KMS-11 (cell line): ENCODE measurements around the gene CDH4.

Experiments
- H2AFZ ChIP-seq: fragments of 200-600 bp; sonication (generic); 2 replicates; pipeline ENCODE4 v1.6.1; 2016; ENCODE audit warnings: antibody characterized with exemption, mixed run types, low read depth
- H3K27ac ChIP-seq: fragments of 200-600 bp; sonication (generic); 2 replicates; pipeline ENCODE4 v1.6.1; 2016; ENCODE audit warnings: mild to moderate bottlenecking, mixed run types
- H3K27me3 ChIP-seq: fragments of 200-600 bp; sonication (generic); 2 replicates; pipeline ENCODE4 v1.6.1; 2017; ENCODE audit warnings: mild to moderate bottlenecking, low read depth, mixed run types, moderate library complexity; ENCODE audit not compliant: insufficient read depth
- H3K36me3 ChIP-seq: fragments of 200-600 bp; sonication (generic); 2 replicates; pipeline ENCODE4 v1.6.1; 2017; ENCODE audit warnings: mild to moderate bottlenecking, mixed run types; ENCODE audit not compliant: insufficient read depth
- H3K4me1 ChIP-seq: fragments of 200-600 bp; sonication (generic); 2 replicates; pipeline ENCODE4 v1.6.1; 2016; ENCODE audit warnings: mild to moderate bottlenecking, low read depth, mixed run types; ENCODE audit not compliant: poor library complexity, severe bottlenecking
- H3K4me2 ChIP-seq: fragments of 200-600 bp; sonication (generic); 2 replicates; pipeline ENCODE4 v1.7.0; 2016; ENCODE audit warnings: mild to moderate bottlenecking, mixed run types
- H3K4me3 ChIP-seq: fragments of 200-600 bp; sonication (generic); IDR thresholded peaks from 2 replicates; pipeline ENCODE4 v1.6.1; 2017; ENCODE audit warnings: low read depth, low read length, mixed read lengths; ENCODE audit not compliant: insufficient read depth
- H3K79me2 ChIP-seq: fragments of 200-600 bp; sonication (generic); 2 replicates; pipeline ENCODE4 v1.6.1; 2016; ENCODE audit warnings: low read depth, mixed run types; ENCODE audit not compliant: insufficient read depth
- H3K9ac ChIP-seq: fragments of 200-600 bp; sonication (generic); 2 replicates; pipeline ENCODE4 v1.6.1; 2016; ENCODE audit warnings: mild to moderate bottlenecking, mixed run types
- H4K20me1 ChIP-seq: fragments of 200-600 bp; sonication (generic); 2 replicates; pipeline ENCODE4 v1.6.1; 2016; ENCODE audit warnings: mild to moderate bottlenecking, mixed run types; ENCODE audit not compliant: insufficient read depth
- TF ChIP-seq, protein P1 (sequence below): fragments of 200-600 bp; sonication (generic); conservative IDR thresholded peaks from 2 replicates; pipeline ENCODE4 v1.6.1; 2017; ENCODE audit warnings: low read depth, mild to moderate bottlenecking, antibody characterized with exemption, low read length, moderate library complexity, mixed read lengths

CDH4 gene

DNA sequence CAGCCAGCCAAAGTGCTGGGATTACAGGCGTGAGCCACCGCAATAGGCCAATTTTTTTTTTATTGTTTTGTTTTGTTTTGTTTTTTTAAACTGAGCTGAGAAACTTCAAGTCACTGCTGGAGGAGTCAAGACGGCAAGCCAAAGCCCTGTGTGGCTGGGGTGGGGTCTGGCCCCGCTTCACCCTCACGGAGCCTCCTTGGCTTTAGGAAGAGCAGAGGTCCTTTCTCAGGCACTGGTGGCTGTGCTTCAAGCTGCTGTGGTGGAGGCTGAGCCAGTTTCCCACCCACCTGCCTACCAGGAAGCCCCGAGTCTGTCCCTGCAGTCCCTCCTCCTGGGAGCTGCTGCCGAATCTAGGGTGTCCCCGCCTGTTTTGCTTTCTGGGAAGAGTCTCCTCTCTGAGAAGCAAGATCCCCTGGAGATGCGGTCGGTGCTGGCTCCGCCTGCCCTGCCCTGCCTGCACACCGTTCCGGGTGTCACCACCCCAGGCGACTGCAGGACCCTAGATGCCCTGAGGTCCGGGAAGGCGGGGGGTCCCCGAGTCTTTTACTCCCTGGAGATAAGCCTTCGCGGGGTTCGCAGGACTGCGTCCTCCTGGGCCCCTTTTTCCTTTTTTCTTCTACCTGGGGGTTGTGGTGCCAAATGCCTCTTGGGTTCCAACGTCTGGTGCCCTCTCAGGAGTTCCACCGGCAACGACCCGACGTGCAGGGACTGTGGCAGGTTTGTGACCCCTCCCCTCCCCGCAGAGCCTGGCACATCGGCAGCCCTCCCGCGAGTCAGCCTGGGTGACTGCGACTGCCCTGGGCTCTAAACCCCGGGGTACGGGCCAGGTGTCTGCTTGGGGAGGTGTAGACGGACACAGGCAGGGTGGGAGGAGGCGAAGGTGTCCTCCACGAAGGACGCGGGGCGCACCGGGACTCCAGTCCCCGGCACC lies 712.9 kb downstream of the CDH4 start:
- no peaks in the 10 kb centered on the region for H4K20me1 ChIP-seq
- H3K27ac ChIP-seq, result no peak overlapping the region
- no peak overlapping the region for H3K4me3 ChIP-seq
- H3K4me2 ChIP-seq, result no peak overlapping the region
- TF ChIP-seq, protein P1, sequence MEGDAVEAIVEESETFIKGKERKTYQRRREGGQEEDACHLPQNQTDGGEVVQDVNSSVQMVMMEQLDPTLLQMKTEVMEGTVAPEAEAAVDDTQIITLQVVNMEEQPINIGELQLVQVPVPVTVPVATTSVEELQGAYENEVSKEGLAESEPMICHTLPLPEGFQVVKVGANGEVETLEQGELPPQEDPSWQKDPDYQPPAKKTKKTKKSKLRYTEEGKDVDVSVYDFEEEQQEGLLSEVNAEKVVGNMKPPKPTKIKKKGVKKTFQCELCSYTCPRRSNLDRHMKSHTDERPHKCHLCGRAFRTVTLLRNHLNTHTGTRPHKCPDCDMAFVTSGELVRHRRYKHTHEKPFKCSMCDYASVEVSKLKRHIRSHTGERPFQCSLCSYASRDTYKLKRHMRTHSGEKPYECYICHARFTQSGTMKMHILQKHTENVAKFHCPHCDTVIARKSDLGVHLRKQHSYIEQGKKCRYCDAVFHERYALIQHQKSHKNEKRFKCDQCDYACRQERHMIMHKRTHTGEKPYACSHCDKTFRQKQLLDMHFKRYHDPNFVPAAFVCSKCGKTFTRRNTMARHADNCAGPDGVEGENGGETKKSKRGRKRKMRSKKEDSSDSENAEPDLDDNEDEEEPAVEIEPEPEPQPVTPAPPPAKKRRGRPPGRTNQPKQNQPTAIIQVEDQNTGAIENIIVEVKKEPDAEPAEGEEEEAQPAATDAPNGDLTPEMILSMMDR, result no peak
- H3K79me2 ChIP-seq, result no peaks in the 10 kb centered on the region
- no peak overlapping the region for H3K9ac ChIP-seq
- no peaks in the 10 kb centered on the region for H3K4me1 ChIP-seq
- no peaks in the 10 kb centered on the region for H3K36me3 ChIP-seq
- H3K27me3 ChIP-seq, result peaks cover 14% of the 10 kb centered on the region; the same call in 1 of the 2 replicates
- H2AFZ ChIP-seq, result no peak overlapping the region

DNA sequence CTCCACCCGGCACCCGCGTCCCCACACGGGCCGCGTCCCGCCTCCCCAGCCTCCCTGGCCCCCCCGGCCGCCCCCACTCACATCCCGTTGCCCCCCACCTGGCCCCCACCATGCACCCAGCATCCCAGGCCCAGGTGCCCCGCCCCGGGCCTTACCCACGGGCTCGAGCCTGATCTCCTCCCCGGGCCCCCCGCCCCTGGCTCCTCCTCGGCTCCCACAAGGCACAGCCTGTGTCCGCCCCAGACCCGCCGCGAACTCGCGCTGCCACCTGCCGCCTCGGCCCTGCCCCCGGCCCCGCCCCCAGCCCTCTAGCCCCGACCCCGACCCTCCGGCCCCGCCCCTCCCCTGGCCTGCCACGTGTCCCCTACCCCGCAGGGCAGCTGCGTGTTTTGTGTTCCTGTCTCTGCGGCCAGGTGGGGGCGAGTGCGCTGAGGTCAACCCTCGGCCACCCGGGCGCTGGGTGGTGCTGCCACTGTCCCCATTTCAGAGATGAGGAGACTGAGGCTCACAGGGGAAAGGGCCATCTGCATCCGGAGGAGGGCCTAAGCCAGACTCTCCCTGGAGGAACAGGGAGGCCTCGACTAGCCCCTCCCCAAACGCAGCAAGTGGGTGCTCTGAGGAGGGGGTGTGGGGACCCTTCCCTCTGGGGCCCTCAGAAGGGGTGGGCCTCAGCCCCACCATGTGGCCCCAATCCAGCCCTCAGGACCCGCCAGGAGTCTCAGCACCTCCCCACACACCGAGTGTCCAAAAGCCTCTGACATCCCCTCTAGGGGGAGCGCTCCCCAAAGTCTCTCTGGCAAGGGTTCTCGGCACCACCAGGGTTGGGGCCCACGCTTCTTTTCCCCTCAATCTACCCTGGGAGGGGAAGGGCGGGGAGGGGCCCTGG lies 713.8 kb downstream of the CDH4 start:
- Histone ChIP-seq H4K20me1 (no peaks in the 10 kb centered on the region), H3K36me3 (no peaks in the 10 kb centered on the region), H3K27me3 (0 out of 2 replicates have a peak, but pooled peaks cover 6% of the 10 kb centered on the region), H3K27ac (no peak overlapping the region), H3K79me2 (no peaks in the 10 kb centered on the region), H3K4me2 (no peak overlapping the region), H3K4me3 (no peak overlapping the region), H3K9ac (no peak overlapping the region), H3K4me1 (no peaks in the 10 kb centered on the region), H2AFZ (no peak overlapping the region)
- TF ChIP-seq, protein P1, result no peak

- Histone ChIP-seq H3K27me3 (0 out of 2 replicates have a peak, but pooled peaks cover 6% of the 10 kb centered on the region), H3K9ac (no peak overlapping the region), H4K20me1 (no peaks in the 10 kb centered on the region), H3K79me2 (no peaks in the 10 kb centered on the region), H3K4me3 (no peak overlapping the region), H3K27ac (no peak overlapping the region), H2AFZ (no peak overlapping the region), H3K36me3 (no peaks in the 10 kb centered on the region), H3K4me2 (no peak overlapping the region), H3K4me1 (no peaks in the 10 kb centered on the region)
- TF ChIP-seq, protein P1, result no peak
These were observed 714.6 kb downstream of the CDH4 start for GRCh38 chr20:61966492-61967244.

DNA sequence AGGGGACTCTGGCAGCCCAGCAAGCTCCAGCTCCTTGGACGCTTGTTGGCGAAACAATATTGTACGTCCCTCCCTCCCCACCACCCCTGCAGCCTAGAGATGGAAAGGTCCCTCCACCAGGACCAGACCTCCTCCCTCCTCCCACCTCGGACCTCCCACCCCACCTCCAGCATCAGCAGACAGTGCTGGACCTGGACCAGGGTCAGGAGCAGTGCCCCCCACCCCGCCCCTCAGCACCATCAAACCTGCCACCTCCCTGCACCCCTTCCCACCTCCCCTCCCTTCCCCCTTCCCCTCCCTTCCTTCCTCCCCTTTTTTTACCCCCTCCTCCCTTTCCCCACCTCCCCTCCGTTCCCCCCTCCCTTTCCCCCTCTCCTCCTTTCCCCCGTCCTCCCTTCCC lies 715.2 kb downstream of the CDH4 start:
- H3K4me2 ChIP-seq, result no peak overlapping the region
- no peak overlapping the region for H3K4me3 ChIP-seq
- H3K9ac ChIP-seq, result no peak overlapping the region
- no peaks in the 10 kb centered on the region for H3K36me3 ChIP-seq
- H2AFZ ChIP-seq, result no peak overlapping the region
- no peaks in the 10 kb centered on the region for H4K20me1 ChIP-seq
- no peaks in the 10 kb centered on the region for H3K4me1 ChIP-seq
- no peaks in the 10 kb centered on the region for H3K79me2 ChIP-seq
- no peak overlapping the region for H3K27ac ChIP-seq
- TF ChIP-seq, protein P1, result no peak
- H3K27me3 ChIP-seq, result 0 out of 2 replicates have a peak, but pooled peaks cover 6% of the 10 kb centered on the region
